HepG2 (cell line): ENCODE data around the gene DNAJA1. TPM values are rescaled to one million over a fixed set of nuclear protein-coding genes. Genes with fewer than 3 reads are reported as not detected.

ENCODE experiments used
- AKNA ChIP-seq: sonication (generic); formaldehyde crosslinking; IDR thresholded peaks from 2 replicates; pipeline ENCODE4 v1.4.0; 2020; ENCODE audit warnings: missing genetic modification reagents, borderline replicate concordance
- ASH2L ChIP-seq: fragments of 300-600, 200-600 bp; sonication (generic); IDR thresholded peaks from 2 replicates; pipeline ENCODE4 v1.7.0; 2017; ENCODE audit warnings: low read depth, mild to moderate bottlenecking, moderate library complexity, mixed read lengths, low read length; ENCODE audit not compliant: insufficient read length
- CBX2 ChIP-seq, 2 experiments: fragments of 200-600 bp in 1 of 2; sonication (generic); formaldehyde crosslinking in 1 of 2; IDR thresholded peaks; 2 replicates each; pipeline versions ENCODE4 v1.7.0 to v1.8.1; 2018 to 2022; ENCODE audit warnings: low read depth in 2 of 2, low read length in 1 of 2, mild to moderate bottlenecking in 1 of 2, missing genetic modification reagents in 1 of 2
- FOSL2 ChIP-seq: sonication (generic); formaldehyde crosslinking; IDR thresholded peaks from 2 replicates; pipeline ENCODE4 v1.4.0; 2020; ENCODE audit warnings: missing genetic modification reagents
- FOXP4 ChIP-seq: sonication (generic); formaldehyde crosslinking; IDR thresholded peaks from 2 replicates; pipeline ENCODE4 v1.4.0; 2020; ENCODE audit warnings: missing genetic modification reagents
- KDM5A ChIP-seq: fragments of 200-600 bp; sonication (generic); IDR thresholded peaks from 2 replicates; pipeline ENCODE4 v1.7.0; 2018; ENCODE audit warnings: antibody characterized with exemption, mild to moderate bottlenecking, low read length, borderline replicate concordance
- MTA3 ChIP-seq: sonication (generic); formaldehyde crosslinking; IDR thresholded peaks from 2 replicates; pipeline ENCODE4 v1.4.0; 2020; ENCODE audit warnings: missing genetic modification reagents
- RNF219 ChIP-seq: sonication (generic); formaldehyde crosslinking; IDR thresholded peaks from 2 replicates; pipeline ENCODE4 v1.5.0; 2020; ENCODE audit warnings: mild to moderate bottlenecking, missing genetic modification reagents
- SMARCE1 ChIP-seq: fragments of 450-650 bp; IDR thresholded peaks from 2 replicates; pipeline ENCODE4 v1.6.1; 2017; ENCODE audit warnings: borderline replicate concordance
- ZFP37 ChIP-seq: sonication (generic); formaldehyde crosslinking; IDR thresholded peaks from 2 replicates; pipeline ENCODE4 v1.4.0; 2020; ENCODE audit warnings: missing genetic modification reagents, borderline replicate concordance
- ZNF275 ChIP-seq: sonication (generic); formaldehyde crosslinking; IDR thresholded peaks from 2 replicates; pipeline ENCODE4 v1.8.0; 2022; ENCODE audit warnings: missing genetic modification reagents, mild to moderate bottlenecking, inconsistent platforms, borderline replicate concordance
- ZNF317 ChIP-seq: sonication (generic); formaldehyde crosslinking; IDR thresholded peaks from 2 replicates; pipeline ENCODE4 v1.5.0; 2020; ENCODE audit warnings: mild to moderate bottlenecking, missing genetic modification reagents
- ZNF337 ChIP-seq: sonication (generic); formaldehyde crosslinking; IDR thresholded peaks from 2 replicates; pipeline ENCODE4 v1.5.1; 2020; ENCODE audit warnings: missing genetic modification reagents, low read depth, mild to moderate bottlenecking, borderline replicate concordance
- ZNF362 ChIP-seq: sonication (generic); formaldehyde crosslinking; IDR thresholded peaks from 2 replicates; pipeline ENCODE4 v1.4.0; 2020; ENCODE audit warnings: missing genetic modification reagents, mild to moderate bottlenecking, borderline replicate concordance
- ZNF75D ChIP-seq: sonication (generic); formaldehyde crosslinking; IDR thresholded peaks from 2 replicates; pipeline ENCODE4 v1.8.1; 2023; ENCODE audit warnings: missing genetic modification reagents, mild to moderate bottlenecking, borderline replicate concordance
- ZNF782 ChIP-seq: sonication (generic); formaldehyde crosslinking; IDR thresholded peaks from 2 replicates; pipeline ENCODE4 v1.4.0; 2020; ENCODE audit warnings: missing genetic modification reagents, mild to moderate bottlenecking, borderline replicate concordance
- ZNF839 ChIP-seq: sonication (generic); formaldehyde crosslinking; IDR thresholded peaks from 2 replicates; pipeline ENCODE4 v1.4.0; 2020; ENCODE audit warnings: missing genetic modification reagents, mild to moderate bottlenecking, borderline replicate concordance
- polyA plus RNA-seq, 8 experiments: library from polyadenylated mRNA; depleted of rRNA in 3 of 8; stranded (reverse) in 7 of 8; unstranded in 1 of 8; fragments of >200 nt; fragmentation: Illumina TruSeq in 4 of 8; extraction: Trizol in 4 of 8; gene quantifications; 2 replicates each; pipeline versions ENCODE4 v1.2.1 to v1.2.3, GENCODE V29; 2011 to 2016; ENCODE audit warnings: low read depth in 4 of 8, missing spikeins in 1 of 8, mixed read lengths in 1 of 8; ENCODE audit not compliant: insufficient read depth in 1 of 8
- total RNA-seq, 5 experiments: library from RNA; depleted of rRNA; stranded (reverse); fragments of >200 nt; fragmentation: Illumina TruSeq; extraction: Trizol; gene quantifications; 2 replicates each; pipeline ENCODE4 v1.2.3, GENCODE V29; 2016; ENCODE audit warnings: low read depth in 1 of 5

The DNAJA1 gene
- total and polyA plus RNA-seq, 2 of the 13 experiments (the other 11 are each of a cell fraction or from before 2014, with no cell fraction given), result 95.9 to 306 TPM

- TF ChIP-seq ZNF275 (CRISPR knock-in tag) (no peak), ZNF75D (CRISPR knock-in tag) (no peak), CBX2 (IDR thresholded peaks at IDR 0.05; ENCODE audit: low read depth, low read length) (no peak), CBX2 (CRISPR knock-in tag; IDR thresholded peaks at IDR 0.05; ENCODE audit: low read depth) (no peak), AKNA (CRISPR knock-in tag) (no peak), FOXP4 (CRISPR knock-in tag) (peak; percentile 51), MTA3 (CRISPR knock-in tag) (no peak), ASH2L (no peak), FOSL2 (CRISPR knock-in tag) (0 out of 2 replicates have a peak, but pooled peaks have one; percentile 30), RNF219 (CRISPR knock-in tag) (no peak), ZNF839 (no peak), ZNF782 (CRISPR knock-in tag) (no peak), ZNF317 (CRISPR knock-in tag) (no peak), ZNF337 (CRISPR knock-in tag) (no peak), KDM5A (no peak), ZFP37 (CRISPR knock-in tag) (no peak), ZNF362 (CRISPR knock-in tag) (no peak), SMARCE1 (no peak)
Observed at GRCh38 chr9:33029231-33029786, 4.2 kb downstream of the DNAJA1 start (continued).
